Hepatocyte (in vitro differentiated cells): ENCODE results near the gene ATP6AP1. TPM values are rescaled to one million over a fixed set of nuclear protein-coding genes. Genes with fewer than 3 reads are reported as not detected.

Experiments
- DNase-seq: peaks from one replicate; pipeline ENCODE4 v3.0.0-alpha.2; 2016; ENCODE audit warnings: low spot score
- H2AFZ ChIP-seq: fragments of 200-600 bp; sonication (generic); 2 replicates; pipeline ENCODE4 v1.6.0; 2016; ENCODE audit warnings: antibody characterized with exemption, mild to moderate bottlenecking
- H3K27ac ChIP-seq: fragments of 200-600 bp; sonication (generic); 2 replicates; pipeline ENCODE4 v1.5.1; 2016; ENCODE audit warnings: mild to moderate bottlenecking
- H3K27me3 ChIP-seq: fragments of 200-600 bp; sonication (generic); 2 replicates; pipeline ENCODE4 v1.6.1; 2016
- H3K36me3 ChIP-seq: fragments of 200-600 bp; sonication (generic); replicated peaks from 2 replicates; pipeline ENCODE4 v1.5.1; 2016; ENCODE audit warnings: low read depth; ENCODE audit not compliant: insufficient read depth
- H3K4me1 ChIP-seq: fragments of 200-600 bp; sonication (generic); 2 replicates; pipeline ENCODE4 v1.5.1; 2016; ENCODE audit warnings: mild to moderate bottlenecking, moderate library complexity; ENCODE audit not compliant: insufficient read depth
- H3K4me2 ChIP-seq: fragments of 200-600 bp; sonication (generic); 2 replicates; pipeline ENCODE4 v1.6.0; 2016
- H3K4me3 ChIP-seq: fragments of 200-600 bp; sonication (generic); 2 replicates; pipeline ENCODE4 v1.5.1; 2016; ENCODE audit warnings: mild to moderate bottlenecking
- H3K79me2 ChIP-seq: fragments of 200-600 bp; sonication (generic); 2 replicates; pipeline ENCODE4 v1.6.0; 2017; ENCODE audit warnings: mild to moderate bottlenecking
- H3K9me2 ChIP-seq: fragments of 200-600 bp; sonication (generic); replicated peaks from 2 replicates; pipeline ENCODE4 v1.6.0; 2017; ENCODE audit warnings: mild to moderate bottlenecking; ENCODE audit not compliant: insufficient read depth
- H3K9me3 ChIP-seq: fragments of 200-600 bp; sonication (generic); 2 replicates; pipeline ENCODE4 v1.5.1; 2016; ENCODE audit warnings: low read depth, mild to moderate bottlenecking
- H4K20me1 ChIP-seq: fragments of 200-600 bp; sonication (generic); 2 replicates; pipeline ENCODE4 v1.6.0; 2016; ENCODE audit warnings: mild to moderate bottlenecking; ENCODE audit not compliant: insufficient read depth, poor library complexity, severe bottlenecking
- CTCF ChIP-seq: fragments of 200-600 bp; sonication (generic); IDR thresholded peaks from 2 replicates; pipeline ENCODE4 v1.5.1; 2016; ENCODE audit warnings: antibody characterized with exemption, mild to moderate bottlenecking; ENCODE audit not compliant: poor library complexity
- EZH2 ChIP-seq: fragments of 200-600 bp; sonication (generic); IDR thresholded peaks from 2 replicates; pipeline ENCODE4 v1.6.1; 2016; ENCODE audit warnings: antibody characterized with exemption, mild to moderate bottlenecking, borderline replicate concordance
- EZH2phosphoT487 ChIP-seq: fragments of 200-600 bp; sonication (generic); IDR thresholded peaks from one replicate; pipeline ENCODE4 v1.6.1; 2018; ENCODE audit warnings: antibody characterized with exemption, mild to moderate bottlenecking, low read depth, moderate library complexity; ENCODE audit not compliant: unreplicated experiment, severe bottlenecking
- WGBS: methylation state at CpG from one replicate; pipeline ENCODE4 v1.1.6; 2016; ENCODE audit warnings: low lambda C conversion rate; ENCODE audit errors: missing lambda C conversion rate; 5-methylcytosine and 5-hydroxymethylcytosine counted together
- polyA plus RNA-seq: library from polyadenylated mRNA; unstranded; fragments of >200 nt; fragmentation: Nextera tagmentation; extraction: Ambion mirVana; gene quantifications from 2 replicates; pipeline ENCODE4 v1.2.1, GENCODE V29; 2016
- total RNA-seq: library from RNA; depleted of rRNA; stranded (reverse); fragments of >200 nt; gene quantifications from 2 replicates; pipeline ENCODE4 v1.2.3, GENCODE V29; 2014

ATP6AP1 gene
- total and polyA plus RNA-seq, 2 experiments from 2014 or later: 131 to 268 TPM

- Histone ChIP-seq H3K4me3 (no peak overlapping the region), H3K4me2 (no peak overlapping the region), H3K36me3 (no peaks in the 10 kb centered on the region), H3K27ac (no peak overlapping the region), H2AFZ (no peak overlapping the region), H3K9me3 (no peaks in the 10 kb centered on the region), H4K20me1 (peaks cover 3% of the 10 kb centered on the region), H3K9me2 (no peaks in the 10 kb centered on the region), H3K27me3 (no peaks in the 10 kb centered on the region), H3K79me2 (peaks cover 13% of the 10 kb centered on the region), H3K4me1 (no peaks in the 10 kb centered on the region)
- DNase-seq: no peak
- no peak for TF ChIP-seq CTCF
- no peak for TF ChIP-seq EZH2
- TF ChIP-seq EZH2phosphoT487: no peak
- 87% methylated on average over 14 of the region's 14 CpGs for WGBS
These were observed 20.0 kb downstream of the ATP6AP1 start for GRCh38 chrX:154448484-154448883.

DNA sequence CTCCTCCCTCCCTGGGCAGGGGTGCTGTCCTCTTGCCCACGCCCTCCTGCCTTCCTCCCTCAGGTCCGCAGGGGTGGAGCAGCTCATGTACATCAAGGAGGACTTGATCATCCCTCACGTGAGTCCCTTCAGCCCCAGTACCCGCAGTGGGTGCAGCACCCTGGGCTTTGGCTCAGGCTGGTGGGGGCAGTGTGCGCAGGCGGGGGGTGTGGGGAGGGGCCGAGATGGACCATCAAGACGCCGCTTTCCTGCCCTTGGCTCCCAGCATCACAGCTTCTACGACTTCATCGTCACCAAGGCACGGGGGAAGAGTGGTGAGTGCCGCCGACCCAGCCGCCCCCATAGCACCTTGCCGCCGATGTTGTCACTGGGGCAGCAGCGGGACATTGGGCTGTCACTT is 21.1 kb downstream of the ATP6AP1 start:
- DNase-seq: no peak

GRCh38 chrX:154450312-154450711 is 21.8 kb downstream of the ATP6AP1 start:
- Histone ChIP-seq H4K20me1 (peaks cover 3% of the 10 kb centered on the region), H3K36me3 (no peaks in the 10 kb centered on the region), H3K4me1 (no peaks in the 10 kb centered on the region), H3K9me2 (no peaks in the 10 kb centered on the region), H3K4me3 (no peak overlapping the region), H3K27ac (no peak overlapping the region), H3K9me3 (no peaks in the 10 kb centered on the region), H2AFZ (no peak overlapping the region), H3K4me2 (no peak overlapping the region), H3K79me2 (peaks cover 3% of the 10 kb centered on the region), H3K27me3 (no peaks in the 10 kb centered on the region)
- 89% methylated on average over 17 of the region's 17 CpGs for WGBS
- TF ChIP-seq EZH2: no peak
- no peak for TF ChIP-seq CTCF
- TF ChIP-seq EZH2phosphoT487: no peak
- DNase-seq: no peak

More for the DNA sequence above, 21.1 kb downstream of the ATP6AP1 start:
- Histone ChIP-seq H3K4me1 (no peaks in the 10 kb centered on the region), H3K27me3 (no peaks in the 10 kb centered on the region), H4K20me1 (peaks cover 3% of the 10 kb centered on the region), H3K9me2 (no peaks in the 10 kb centered on the region), H3K9me3 (no peaks in the 10 kb centered on the region), H3K4me2 (no peak overlapping the region), H3K79me2 (peaks cover 10% of the 10 kb centered on the region), H2AFZ (no peak overlapping the region), H3K4me3 (no peak overlapping the region), H3K27ac (no peak overlapping the region), H3K36me3 (no peaks in the 10 kb centered on the region)
- no peak for TF ChIP-seq EZH2
- TF ChIP-seq CTCF: no peak
- TF ChIP-seq EZH2phosphoT487: no peak
- WGBS: 87% methylated on average over 14 of the region's 18 CpGs

DNA sequence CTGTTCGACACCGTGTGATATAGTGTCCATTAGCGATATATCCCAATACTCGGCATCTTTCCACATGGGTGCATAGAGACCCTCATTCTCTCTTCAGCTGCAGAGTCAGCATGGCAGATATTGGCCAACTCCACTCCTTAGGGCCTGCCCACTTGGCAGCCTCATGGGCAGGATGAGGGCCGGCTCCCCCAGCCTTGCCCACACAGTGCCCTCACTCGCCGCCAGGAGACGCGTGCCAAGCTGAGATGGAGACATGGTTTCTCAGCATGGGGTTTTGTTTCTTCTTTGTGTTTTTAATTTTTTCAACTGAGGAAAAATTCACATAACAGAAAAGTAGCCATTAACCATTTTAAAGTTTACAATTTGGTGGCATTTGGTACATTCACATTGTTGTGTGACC is 24.3 kb downstream of the ATP6AP1 start:
- H3K36me3 ChIP-seq: no peaks in the 10 kb centered on the region
- no peak overlapping the region for H3K27ac ChIP-seq
- H3K79me2 ChIP-seq: no peaks in the 10 kb centered on the region
- WGBS: 98% methylated on average over 9 of the region's 9 CpGs
- H3K9me2 ChIP-seq: no peaks in the 10 kb centered on the region
- no peak overlapping the region for H2AFZ ChIP-seq
- no peak for TF ChIP-seq EZH2
- TF ChIP-seq CTCF: no peak
- TF ChIP-seq EZH2phosphoT487: no peak
- H4K20me1 ChIP-seq: no peaks in the 10 kb centered on the region
- no peak overlapping the region for H3K4me2 ChIP-seq
- no peaks in the 10 kb centered on the region for H3K9me3 ChIP-seq
- H3K4me1 ChIP-seq: no peaks in the 10 kb centered on the region
- no peak for DNase-seq
- no peaks in the 10 kb centered on the region for H3K27me3 ChIP-seq
- no peak overlapping the region for H3K4me3 ChIP-seq
